SK-N-SH treated with all-trans-retinoic acid at 6 μM for 48 hours (cell line): Measurements from ENCODE around the gene SLC34A1.
"Not testable (repeated sequence)": the region's sequence is repeated elsewhere in the genome, so short reads cannot be mapped to it uniquely, and the experiment has no call there.

Experiments used
- ATAC-seq: fragments of 200-7000 bp; cut with Tn5 transposase; 3 replicates; pipeline ENCODE4 v1.9.1; 2020; ENCODE audit warnings: mild to moderate bottlenecking, moderate library complexity
- ARNTL ChIP-seq: fragments of 450-650 bp; formaldehyde crosslinking; IDR thresholded peaks from 2 replicates; pipeline ENCODE4 v1.5.0; 2020; ENCODE audit warnings: low read depth, mild to moderate bottlenecking, moderate library complexity, borderline replicate concordance
- BACH2 ChIP-seq: fragments of 250-450 bp; sonication (Bioruptor Pico); IDR thresholded peaks from 2 replicates; pipeline ENCODE4 v1.9.0; 2021; ENCODE audit warnings: mild to moderate bottlenecking, borderline replicate concordance
- CSRNP3 ChIP-seq: fragments of 250-450 bp; sonication (Bioruptor Pico); IDR thresholded peaks from 2 replicates; pipeline ENCODE4 v1.5.1; 2021; ENCODE audit warnings: mild to moderate bottlenecking, moderate library complexity
- ESRRG ChIP-seq: fragments of 250-450 bp; sonication (Bioruptor Pico); IDR thresholded peaks from 2 replicates; pipeline ENCODE4 v1.6.1; 2021; ENCODE audit warnings: mild to moderate bottlenecking
- GLIS3 ChIP-seq: fragments of 250-450 bp; sonication (Bioruptor Pico); IDR thresholded peaks from 2 replicates; pipeline ENCODE4 v1.5.0; 2020; ENCODE audit warnings: mild to moderate bottlenecking, moderate library complexity
- OSR1 ChIP-seq: fragments of 250-450 bp; sonication (Bioruptor Pico); IDR thresholded peaks from 2 replicates; pipeline ENCODE4 v1.8.0; 2022; ENCODE audit warnings: moderate library complexity, mild to moderate bottlenecking, inconsistent platforms
- POU6F1 ChIP-seq: fragments of 250-450 bp; sonication (Bioruptor Pico); IDR thresholded peaks from 2 replicates; pipeline ENCODE4 v1.8.0; 2021; ENCODE audit warnings: low read depth, mild to moderate bottlenecking, moderate library complexity, borderline replicate concordance
- RARB ChIP-seq: fragments of 250-450 bp; sonication (Bioruptor Pico); IDR thresholded peaks from 2 replicates; pipeline ENCODE4 v1.8.0; 2021; ENCODE audit warnings: mild to moderate bottlenecking, moderate library complexity
- SNAI2 ChIP-seq: fragments of 250-450 bp; sonication (Bioruptor Pico); IDR thresholded peaks from 2 replicates; pipeline ENCODE4 v1.5.0; 2020; ENCODE audit warnings: mild to moderate bottlenecking, moderate library complexity
- TCF4 ChIP-seq: fragments of 250-450 bp; sonication (Bioruptor Pico); IDR thresholded peaks from 2 replicates; pipeline ENCODE4 v1.8.0; 2021; ENCODE audit warnings: mild to moderate bottlenecking, moderate library complexity, borderline replicate concordance
- TOX ChIP-seq: fragments of 250-450 bp; sonication (Bioruptor Pico); IDR thresholded peaks from 2 replicates; pipeline ENCODE4 v1.8.0; 2021; ENCODE audit warnings: mild to moderate bottlenecking, moderate library complexity, borderline replicate concordance
- TSHZ2 ChIP-seq: fragments of 250-450 bp; sonication (Bioruptor Pico); IDR thresholded peaks from 2 replicates; pipeline ENCODE4 v1.5.0; 2020; ENCODE audit warnings: mild to moderate bottlenecking, moderate library complexity
- ZFP3 ChIP-seq: fragments of 250-450 bp; sonication (Bioruptor Pico); IDR thresholded peaks from 2 replicates; pipeline ENCODE4 v1.5.0; 2020; ENCODE audit warnings: mild to moderate bottlenecking, moderate library complexity
- ZFP30 ChIP-seq: fragments of 450-650 bp; formaldehyde crosslinking; IDR thresholded peaks from 2 replicates; pipeline ENCODE4 v1.5.0; 2022; ENCODE audit warnings: mild to moderate bottlenecking, moderate library complexity
- ZNF565 ChIP-seq: fragments of 450-650 bp; formaldehyde crosslinking; conservative IDR thresholded peaks from 2 replicates; pipeline ENCODE4 v1.5.0; 2020; ENCODE audit warnings: low read depth, mild to moderate bottlenecking, moderate library complexity
- ZNF8 ChIP-seq: fragments of 450-650 bp; formaldehyde crosslinking; IDR thresholded peaks from 2 replicates; pipeline ENCODE4 v1.5.0; 2020; ENCODE audit warnings: mild to moderate bottlenecking, moderate library complexity
- TF ChIP-seq, protein P1 (sequence below): fragments of 250-450 bp; sonication (Bioruptor Pico); IDR thresholded peaks from 2 replicates; pipeline ENCODE4 v1.8.0; 2020; ENCODE audit warnings: mild to moderate bottlenecking, moderate library complexity, borderline replicate concordance

SLC34A1 gene

DNA sequence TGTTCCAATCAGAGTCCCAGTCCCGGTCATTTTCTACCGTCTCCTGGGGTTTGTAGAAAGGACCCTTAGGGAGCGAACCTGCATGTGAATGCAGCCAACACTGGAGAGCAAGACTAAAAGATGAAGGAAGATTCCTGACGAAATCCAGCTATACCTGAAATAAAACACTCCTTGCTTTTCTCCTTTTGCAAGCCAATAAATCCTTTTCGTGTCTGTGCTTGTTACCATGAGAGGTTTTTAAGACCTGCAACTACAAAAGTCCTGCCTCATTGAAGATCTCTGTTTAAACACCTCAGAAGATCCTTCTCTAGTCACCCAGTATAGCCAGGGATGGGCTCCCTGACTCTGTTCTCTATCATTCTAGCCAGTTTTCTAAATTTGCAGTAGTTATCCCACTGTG lies 10.0 kb upstream of the SLC34A1 start:
- no peak for ATAC-seq
- TF ChIP-seq ZNF565 (CRISPR knock-in tag) (no peak), TSHZ2 (no peak), TOX (no peak), ZNF8 (CRISPR knock-in tag) (no peak), ARNTL (CRISPR knock-in tag) (no peak), ZFP30 (CRISPR knock-in tag) (no peak), POU6F1 (CRISPR knock-in tag) (no peak), GLIS3 (CRISPR knock-in tag) (no peak), TCF4 (CRISPR knock-in tag) (no peak)
- TF ChIP-seq, protein P1, sequence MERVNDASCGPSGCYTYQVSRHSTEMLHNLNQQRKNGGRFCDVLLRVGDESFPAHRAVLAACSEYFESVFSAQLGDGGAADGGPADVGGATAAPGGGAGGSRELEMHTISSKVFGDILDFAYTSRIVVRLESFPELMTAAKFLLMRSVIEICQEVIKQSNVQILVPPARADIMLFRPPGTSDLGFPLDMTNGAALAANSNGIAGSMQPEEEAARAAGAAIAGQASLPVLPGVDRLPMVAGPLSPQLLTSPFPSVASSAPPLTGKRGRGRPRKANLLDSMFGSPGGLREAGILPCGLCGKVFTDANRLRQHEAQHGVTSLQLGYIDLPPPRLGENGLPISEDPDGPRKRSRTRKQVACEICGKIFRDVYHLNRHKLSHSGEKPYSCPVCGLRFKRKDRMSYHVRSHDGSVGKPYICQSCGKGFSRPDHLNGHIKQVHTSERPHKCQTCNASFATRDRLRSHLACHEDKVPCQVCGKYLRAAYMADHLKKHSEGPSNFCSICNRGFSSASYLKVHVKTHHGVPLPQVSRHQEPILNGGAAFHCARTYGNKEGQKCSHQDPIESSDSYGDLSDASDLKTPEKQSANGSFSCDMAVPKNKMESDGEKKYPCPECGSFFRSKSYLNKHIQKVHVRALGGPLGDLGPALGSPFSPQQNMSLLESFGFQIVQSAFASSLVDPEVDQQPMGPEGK = no peak

DNA sequence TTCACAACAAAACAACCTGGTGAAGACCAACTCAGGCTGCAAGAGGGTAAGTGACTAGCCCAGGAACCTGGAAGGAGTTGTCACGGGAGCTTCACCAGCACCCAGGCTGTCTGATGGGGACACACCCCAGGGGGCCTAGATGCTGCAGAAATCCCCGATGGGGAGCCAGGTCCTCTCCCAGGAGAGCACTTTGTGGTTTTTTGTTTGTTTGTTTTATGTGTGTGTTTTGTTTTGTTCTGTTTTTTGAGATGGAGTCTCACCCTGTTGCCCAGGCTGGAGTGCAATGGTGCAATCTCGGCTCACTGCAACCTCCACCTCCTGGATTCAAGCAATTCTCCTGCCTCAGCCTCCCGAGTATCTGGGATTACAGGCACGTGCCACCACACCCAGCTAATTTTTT lies 8.7 kb upstream of the SLC34A1 start:
- not testable (repeated sequence) for ATAC-seq

- ATAC-seq = no peak
- no peak for TF ChIP-seq TSHZ2
- no peak for TF ChIP-seq RARB (CRISPR knock-in tag)
- no peak for TF ChIP-seq GLIS3 (CRISPR knock-in tag)
- no peak for TF ChIP-seq SNAI2
- TF ChIP-seq OSR1 (CRISPR knock-in tag) = no peak
- TF ChIP-seq ZFP30 (CRISPR knock-in tag) = no peak
Observed at GRCh38 chr5:177376107-177376506, 8.1 kb upstream of the SLC34A1 start.

GRCh38 chr5:177377851-177378776 lies 6.1 kb upstream of the SLC34A1 start:
- ATAC-seq = no peak
- TF ChIP-seq, protein P1 = no peak
- TF ChIP-seq CSRNP3 (CRISPR knock-in tag) = no peak
- no peak for TF ChIP-seq ZFP3 (CRISPR knock-in tag)
- TF ChIP-seq BACH2 (CRISPR knock-in tag) = no peak
- TF ChIP-seq ESRRG (CRISPR knock-in tag) = no peak
